Stimulated activated CD4-positive, alpha-beta T cell treated with anti-CD3 and anti-CD28 coated beads, Interleukin-2, amount 100 ng/mL, for 4 hours (primary cell): ENCODE results near the gene MRPL48.
"Not testable (repeated sequence)": the region's sequence is repeated elsewhere in the genome, so short reads cannot be mapped to it uniquely, and the experiment has no call there.

Source experiments
- DNase-seq: peaks from one replicate; pipeline ENCODE4 v3.0.0-alpha.2; 2020; ENCODE audit warnings: low read depth

MRPL48 gene

DNA sequence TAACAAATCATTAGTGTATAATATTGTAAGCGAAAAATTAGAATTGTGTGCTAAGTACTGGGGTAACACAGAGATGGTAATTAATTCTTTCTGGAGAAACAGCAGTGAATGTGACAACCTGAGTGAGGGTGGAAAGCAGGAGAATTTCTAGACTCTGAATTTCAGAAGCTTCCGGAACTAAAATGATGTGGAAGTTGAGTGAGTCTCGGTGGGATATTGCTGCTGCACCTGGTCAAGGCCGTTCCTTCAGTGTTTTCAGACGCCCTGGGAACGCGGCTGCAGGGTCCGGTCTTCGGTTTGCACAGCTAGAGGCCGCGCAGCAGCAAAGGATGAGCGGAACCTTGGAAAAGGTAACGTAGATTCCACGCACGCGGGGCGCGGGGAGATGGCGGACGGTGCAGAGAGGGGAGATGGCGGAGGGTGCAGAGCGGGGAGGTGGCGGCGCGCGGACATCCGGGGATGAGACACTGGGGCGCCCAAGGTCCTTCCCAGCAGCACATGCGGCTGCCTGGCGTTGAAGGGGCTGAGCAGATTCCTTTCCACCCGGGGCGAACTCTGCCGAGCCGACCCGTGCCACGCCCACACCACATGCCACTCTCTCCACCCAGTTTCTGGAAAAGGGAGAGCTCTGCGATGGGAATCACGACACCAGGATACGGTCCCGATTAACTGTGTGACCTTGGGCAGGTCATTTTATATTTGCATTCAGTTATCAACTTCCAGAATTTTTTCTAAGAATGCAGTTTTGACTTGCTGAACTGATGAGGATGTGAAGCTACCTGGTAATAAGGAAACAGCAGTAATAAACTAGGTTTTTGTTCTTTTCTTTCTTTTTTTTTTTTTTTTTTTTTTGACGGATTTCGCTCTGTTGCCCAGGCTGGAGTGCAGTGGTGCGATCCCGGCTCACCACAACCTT, at the start of gene MRPL48:
MRPL48 (plus strand) TSS at position 232 of the 916 bp plus-strand sequence; CDS start at position 330, 98 bp downstream.
- DNase-seq = peak; percentile 80

- no peak for DNase-seq
Observed at GRCh38 chr11:73743045-73743444, 44.6 kb upstream of the MRPL48 start.

GRCh38 chr11:73746701-73747100, 41.0 kb upstream of the MRPL48 start:
- DNase-seq = no peak

DNA sequence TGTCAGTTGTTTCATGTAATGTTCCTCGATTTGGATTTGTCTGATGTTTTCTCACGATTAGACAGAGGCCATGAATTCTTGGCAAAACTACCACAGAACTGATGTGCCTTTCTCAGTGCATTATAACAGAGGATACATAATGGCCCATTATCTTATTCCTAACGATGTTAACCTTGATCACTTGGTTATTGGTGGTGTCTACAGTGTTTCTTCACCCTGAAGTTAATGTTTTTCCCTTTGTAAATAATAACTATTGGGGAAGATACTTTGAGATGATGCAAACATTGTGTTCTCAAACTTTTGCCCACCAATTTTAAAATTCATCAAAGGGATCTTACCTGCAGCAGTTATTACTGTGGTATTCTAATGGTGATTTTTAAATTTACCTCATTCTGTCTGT, 39.9 kb upstream of the MRPL48 start:
- DNase-seq = no peak

- no peak for DNase-seq
Observed at GRCh38 chr11:73748300-73748699, 39.4 kb upstream of the MRPL48 start.

DNA sequence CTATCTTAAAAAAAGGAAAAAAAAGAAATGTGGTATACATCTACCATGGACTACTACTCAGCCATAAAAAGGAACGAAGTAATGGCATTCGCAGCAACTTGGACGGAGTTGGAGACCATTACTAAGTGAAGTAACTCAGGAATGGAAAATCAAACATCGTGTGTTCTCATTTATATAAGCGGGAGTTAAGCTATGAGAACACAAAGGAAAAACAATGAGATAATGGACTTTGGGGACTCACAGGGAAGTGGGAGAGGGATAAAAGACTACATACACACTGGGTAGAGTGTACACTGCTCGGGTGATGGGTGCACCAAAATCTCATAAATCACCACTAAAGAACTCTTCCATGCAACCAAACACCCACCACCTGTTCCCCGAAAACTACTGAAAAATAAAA, 38.6 kb upstream of the MRPL48 start:
- DNase-seq = no peak

- DNase-seq = no peak
Observed at GRCh38 chr11:73750228-73750627, 37.4 kb upstream of the MRPL48 start.

DNA sequence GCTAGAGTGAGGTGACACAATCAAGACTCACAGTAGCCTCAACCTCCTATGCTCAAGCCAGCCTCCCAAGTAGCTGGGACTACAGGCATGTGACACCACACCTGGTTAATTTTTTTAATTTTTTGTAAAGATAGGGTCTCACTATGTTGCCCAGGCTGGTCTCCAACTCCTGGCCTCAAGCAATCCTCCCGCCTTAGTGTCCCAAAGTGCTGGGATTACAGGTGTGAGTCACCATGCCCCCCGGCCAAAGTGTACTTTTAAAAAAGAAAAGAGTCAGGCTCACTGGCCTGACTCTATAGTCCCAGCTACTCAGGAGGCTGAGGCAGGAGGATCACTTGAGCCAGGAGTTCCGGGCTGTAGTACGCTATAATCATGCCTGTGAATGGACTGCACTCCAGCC, 36.8 kb upstream of the MRPL48 start:
- DNase-seq = not testable (repeated sequence)

DNA sequence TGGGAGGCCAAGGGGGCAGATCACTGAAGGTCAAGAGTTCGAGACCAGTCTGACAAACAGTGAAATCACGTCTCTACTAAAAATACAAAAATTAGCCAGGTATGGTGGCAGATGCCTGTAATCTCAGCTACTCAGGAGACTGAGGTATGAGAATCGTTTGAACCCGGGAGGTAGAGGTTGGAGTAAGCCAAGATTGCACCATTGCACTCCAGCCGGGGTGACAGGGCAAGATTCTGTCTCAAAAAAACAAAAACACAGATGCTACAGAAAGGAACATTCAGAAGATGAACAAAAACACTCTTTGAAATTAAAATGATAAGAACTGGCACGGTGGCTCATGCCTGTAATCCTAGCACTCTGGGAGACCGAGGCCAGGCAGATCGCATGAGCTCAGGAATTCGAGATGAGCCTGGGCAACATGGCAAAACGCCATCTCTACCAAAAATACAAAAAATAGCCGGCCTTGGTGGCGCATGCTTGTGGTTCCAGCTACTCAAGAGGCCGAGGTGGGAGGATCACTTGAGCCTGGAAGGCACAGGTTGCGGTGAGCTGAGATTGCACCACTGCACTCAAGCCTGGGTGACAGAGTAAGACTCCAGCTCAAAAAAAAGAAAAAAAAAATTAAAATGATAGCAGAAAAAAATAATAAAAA, 35.3 kb upstream of the MRPL48 start:
- DNase-seq = no peak

- no peak for DNase-seq
Observed at GRCh38 chr11:73752903-73753302, 34.8 kb upstream of the MRPL48 start.

DNA sequence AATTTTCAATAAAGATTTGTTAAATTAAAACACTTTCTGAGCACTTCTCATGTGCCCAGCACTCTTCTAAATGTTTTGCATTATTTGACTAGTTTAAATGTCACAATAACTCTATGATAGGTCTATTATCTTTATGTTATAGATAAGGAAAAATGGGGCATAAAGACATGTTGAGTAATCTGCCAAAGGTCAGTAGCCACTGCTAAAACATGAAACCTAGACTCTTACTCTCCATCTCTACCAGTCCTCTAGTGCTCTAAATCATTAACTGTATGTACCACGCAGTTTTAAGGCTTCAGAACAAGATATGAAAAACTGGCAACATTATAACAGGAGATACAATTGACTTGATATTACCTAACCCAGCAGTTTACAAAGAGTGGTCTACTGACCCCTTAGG, 33.7 kb upstream of the MRPL48 start:
- no peak for DNase-seq

DNA sequence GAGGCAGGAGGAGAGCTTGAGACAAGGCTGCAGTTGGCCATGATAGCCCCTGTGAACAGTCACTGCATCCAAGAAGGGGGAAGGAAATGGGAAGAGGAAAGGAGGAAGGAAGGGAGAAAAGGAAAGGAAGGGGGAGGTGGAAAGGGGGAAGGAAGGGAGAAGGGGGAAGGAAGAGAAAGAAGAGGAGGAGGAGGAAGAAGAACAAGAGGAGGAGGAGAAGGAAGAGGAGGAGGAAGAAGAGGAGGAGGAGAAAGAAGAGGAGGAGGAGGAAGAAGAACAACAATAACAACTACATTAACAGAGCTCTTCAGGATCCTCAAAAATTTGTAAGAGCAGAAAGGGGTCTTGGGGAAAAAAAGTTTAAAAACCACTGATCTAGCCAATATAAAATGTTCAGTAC, 32.0 kb upstream of the MRPL48 start:
- DNase-seq = no peak

DNA sequence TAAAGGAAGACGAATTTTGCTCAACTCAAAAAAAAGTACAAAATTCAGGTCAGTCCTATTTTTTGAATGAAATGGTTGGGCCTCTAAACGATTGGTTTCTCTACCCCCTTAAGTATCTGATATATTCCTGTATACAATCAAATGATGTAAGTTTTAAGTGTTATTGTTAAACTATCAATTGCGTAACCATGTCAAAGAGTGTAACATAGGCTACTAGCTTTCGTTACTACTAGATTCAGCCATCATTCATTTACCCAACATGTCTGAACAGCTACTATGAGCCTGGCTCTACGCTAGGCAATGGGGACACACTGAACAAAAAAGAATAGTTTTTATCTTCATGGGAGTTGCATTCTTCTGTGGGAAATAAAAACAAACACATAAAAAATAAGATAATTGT, 30.1 kb upstream of the MRPL48 start:
- no peak for DNase-seq

GRCh38 chr11:73758451-73758850, 29.2 kb upstream of the MRPL48 start:
- no peak for DNase-seq

GRCh38 chr11:73759610-73760134, 28.0 kb upstream of the MRPL48 start:
- no peak for DNase-seq

- no peak for DNase-seq
Observed at GRCh38 chr11:73760135-73760678, 27.5 kb upstream of the MRPL48 start.

- peak; percentile 99 for DNase-seq
Observed at GRCh38 chr11:73760679-73761402, 26.8 kb upstream of the MRPL48 start, which contains the start of gene RAB6A. TSS of gene RAB6A (minus strand) at chr11:73761074. CDS start at chr11:73760635, 439 bp downstream.

DNA sequence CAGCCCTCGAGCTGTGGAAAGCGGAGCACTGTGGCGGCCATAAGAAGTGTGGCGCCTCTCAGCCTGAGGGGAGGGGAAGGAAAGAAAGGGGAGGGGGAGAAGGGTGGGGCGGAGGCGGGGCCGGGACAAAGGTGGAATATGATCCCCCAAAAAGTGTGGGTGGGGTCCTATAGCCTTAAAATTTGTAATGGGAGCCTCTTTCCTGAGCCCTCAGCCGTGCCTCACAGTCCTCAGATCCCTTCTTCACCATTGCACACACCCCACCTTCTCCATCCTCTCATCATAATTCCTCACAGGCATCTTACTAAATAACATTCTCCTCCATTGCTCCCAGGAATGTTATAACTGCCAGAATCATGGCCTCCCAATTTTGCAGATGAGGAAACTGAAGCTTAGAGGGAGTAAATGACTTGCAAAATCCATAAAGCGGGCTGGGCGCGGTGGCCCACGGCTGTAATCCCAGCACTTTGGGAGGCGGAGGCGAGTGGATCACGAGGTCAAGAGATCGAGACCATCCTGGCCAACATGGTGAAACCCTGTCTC, 26.2 kb upstream of the MRPL48 start:
- DNase-seq = no peak

GRCh38 chr11:73762732-73763131, 24.9 kb upstream of the MRPL48 start:
- no peak for DNase-seq

- DNase-seq = no peak
Observed at GRCh38 chr11:73766763-73767162, 20.9 kb upstream of the MRPL48 start.

GRCh38 chr11:73770811-73771210, 16.9 kb upstream of the MRPL48 start:
- DNase-seq = not testable (repeated sequence)
